GM18867 (cell line): ENCODE data around the gene AGA.

Source experiments
- ATAC-seq: cut with Tn5 transposase; IDR thresholded peaks from one replicate; pipeline ENCODE4 v1.9.1; 2021; ENCODE audit warnings: mild to moderate bottlenecking, moderate library complexity; ENCODE audit not compliant: unreplicated experiment

Gene AGA

GRCh38 chr4:177447417-177448004 lies 5.3 kb upstream of the AGA start:
- ATAC-seq, result no peak

- no peak for ATAC-seq
Observed at GRCh38 chr4:177446586-177446985, 4.3 kb upstream of the AGA start.

GRCh38 chr4:177444911-177445736 lies 2.9 kb upstream of the AGA start:
- ATAC-seq, result no peak

- ATAC-seq, result peak; percentile 48
Observed at GRCh38 chr4:177441061-177441802, 1.0 kb downstream of the AGA start.

- ATAC-seq, result no peak
Observed at GRCh38 chr4:177436456-177436855, 5.8 kb downstream of the AGA start.

GRCh38 chr4:177434667-177435066 lies 7.6 kb downstream of the AGA start:
- no peak for ATAC-seq

- no peak for ATAC-seq
Observed at GRCh38 chr4:177427192-177427591, 15.0 kb downstream of the AGA start.

GRCh38 chr4:177419434-177419833 lies 22.8 kb downstream of the AGA start:
- ATAC-seq, result no peak

- no peak for ATAC-seq
Observed at GRCh38 chr4:177413656-177414055, 28.6 kb downstream of the AGA start.

- ATAC-seq, result no peak
Observed at GRCh38 chr4:177413076-177413475, 29.2 kb downstream of the AGA start.

GRCh38 chr4:177411996-177412395 lies 30.2 kb downstream of the AGA start:
- no peak for ATAC-seq

GRCh38 chr4:177410566-177410965 lies 31.7 kb downstream of the AGA start:
- ATAC-seq, result no peak

GRCh38 chr4:177408023-177408422 lies 34.2 kb downstream of the AGA start:
- no peak for ATAC-seq

GRCh38 chr4:177405508-177405907 lies 36.7 kb downstream of the AGA start:
- no peak for ATAC-seq

- ATAC-seq, result no peak
Observed at GRCh38 chr4:177404986-177405385, 37.3 kb downstream of the AGA start.

- no peak for ATAC-seq
Observed at GRCh38 chr4:177404342-177404741, 37.9 kb downstream of the AGA start.

GRCh38 chr4:177403746-177404145 lies 38.5 kb downstream of the AGA start:
- ATAC-seq, result no peak

- ATAC-seq, result no peak
Observed at GRCh38 chr4:177401658-177402273, 40.5 kb downstream of the AGA start.

- no peak for ATAC-seq
Observed at GRCh38 chr4:177400030-177400429, 42.2 kb downstream of the AGA start.

- ATAC-seq, result no peak
Observed at GRCh38 chr4:177396352-177396751, 45.9 kb downstream of the AGA start.

GRCh38 chr4:177393236-177393635 lies 49.0 kb downstream of the AGA start:
- peak; percentile 37 for ATAC-seq
